Hematopoietic multipotent progenitor cell treated with erythropoietin and hydrocortisone succinate and interleukin-3 and kit ligand, for 8 days (in vitro differentiated cells): ENCODE data around the gene ZNF10.

Source experiments
- DNase-seq: peaks from one replicate; pipeline ENCODE4 v3.0.0-alpha.2; 2015

Gene ZNF10

DNA sequence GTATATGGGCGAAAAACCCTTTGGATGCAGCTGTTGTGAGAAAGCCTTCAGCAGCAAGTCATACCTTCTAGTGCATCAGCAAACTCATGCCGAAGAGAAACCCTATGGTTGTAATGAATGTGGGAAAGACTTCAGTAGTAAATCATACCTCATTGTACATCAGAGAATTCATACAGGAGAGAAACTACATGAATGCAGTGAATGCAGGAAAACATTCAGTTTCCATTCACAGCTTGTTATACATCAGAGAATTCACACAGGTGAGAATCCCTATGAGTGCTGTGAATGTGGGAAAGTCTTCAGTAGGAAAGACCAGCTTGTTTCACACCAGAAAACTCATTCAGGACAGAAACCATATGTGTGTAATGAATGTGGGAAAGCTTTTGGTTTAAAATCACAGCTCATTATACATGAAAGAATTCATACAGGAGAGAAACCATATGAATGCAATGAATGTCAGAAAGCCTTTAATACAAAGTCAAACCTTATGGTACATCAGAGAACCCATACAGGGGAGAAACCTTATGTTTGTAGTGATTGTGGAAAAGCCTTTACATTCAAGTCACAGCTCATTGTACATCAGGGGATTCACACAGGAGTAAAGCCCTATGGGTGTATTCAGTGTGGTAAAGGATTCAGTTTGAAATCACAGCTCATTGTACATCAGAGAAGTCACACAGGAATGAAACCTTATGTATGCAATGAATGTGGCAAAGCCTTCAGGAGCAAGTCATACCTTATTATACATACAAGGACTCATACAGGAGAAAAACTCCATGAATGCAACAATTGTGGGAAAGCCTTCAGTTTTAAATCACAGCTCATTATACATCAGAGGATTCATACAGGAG lies 72.3 kb downstream of the ZNF10 start:
- no peak for DNase-seq

- no peak for DNase-seq
These were observed 73.2 kb downstream of the ZNF10 start for GRCh38 chr12:133203344-133204263.

DNA sequence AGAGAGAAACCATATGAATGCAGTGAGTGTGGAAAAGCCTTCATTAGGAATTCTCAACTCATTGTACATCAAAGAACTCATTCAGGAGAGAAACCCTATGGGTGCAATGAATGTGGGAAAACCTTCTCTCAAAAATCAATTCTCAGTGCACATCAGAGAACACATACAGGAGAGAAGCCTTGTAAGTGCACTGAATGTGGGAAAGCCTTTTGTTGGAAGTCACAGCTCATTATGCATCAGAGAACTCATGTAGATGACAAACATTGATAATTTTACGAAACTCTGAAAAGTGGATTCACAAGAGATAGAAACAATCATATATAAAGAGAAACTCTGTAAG lies 73.8 kb downstream of the ZNF10 start:
- DNase-seq, result no peak

GRCh38 chr12:133206390-133206789 lies 76.0 kb downstream of the ZNF10 start:
- DNase-seq, result no peak
